ENCODE measurements around the gene NMD3.

NMD3 gene

DNA sequence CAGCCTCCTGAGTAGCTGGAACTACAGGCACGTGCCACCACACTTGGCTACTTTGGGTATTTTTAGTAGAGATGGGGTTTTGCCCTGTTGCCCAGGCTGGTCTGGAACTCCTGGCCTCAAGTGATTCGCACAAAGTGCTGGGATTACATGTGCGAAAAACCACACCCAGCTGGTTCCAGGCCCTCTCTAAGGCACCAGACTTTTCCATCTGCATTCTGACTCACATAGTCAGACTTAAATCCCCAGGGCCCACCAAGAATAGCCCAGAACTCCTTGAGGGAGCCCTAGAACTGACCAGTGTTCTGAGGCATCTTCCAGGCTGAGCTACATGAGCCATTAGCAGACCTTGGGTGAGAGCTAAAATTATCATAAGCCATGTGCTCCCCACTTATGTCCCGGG is 68.1 kb downstream of the NMD3 start:
- TF ChIP-seq, protein P1, sequence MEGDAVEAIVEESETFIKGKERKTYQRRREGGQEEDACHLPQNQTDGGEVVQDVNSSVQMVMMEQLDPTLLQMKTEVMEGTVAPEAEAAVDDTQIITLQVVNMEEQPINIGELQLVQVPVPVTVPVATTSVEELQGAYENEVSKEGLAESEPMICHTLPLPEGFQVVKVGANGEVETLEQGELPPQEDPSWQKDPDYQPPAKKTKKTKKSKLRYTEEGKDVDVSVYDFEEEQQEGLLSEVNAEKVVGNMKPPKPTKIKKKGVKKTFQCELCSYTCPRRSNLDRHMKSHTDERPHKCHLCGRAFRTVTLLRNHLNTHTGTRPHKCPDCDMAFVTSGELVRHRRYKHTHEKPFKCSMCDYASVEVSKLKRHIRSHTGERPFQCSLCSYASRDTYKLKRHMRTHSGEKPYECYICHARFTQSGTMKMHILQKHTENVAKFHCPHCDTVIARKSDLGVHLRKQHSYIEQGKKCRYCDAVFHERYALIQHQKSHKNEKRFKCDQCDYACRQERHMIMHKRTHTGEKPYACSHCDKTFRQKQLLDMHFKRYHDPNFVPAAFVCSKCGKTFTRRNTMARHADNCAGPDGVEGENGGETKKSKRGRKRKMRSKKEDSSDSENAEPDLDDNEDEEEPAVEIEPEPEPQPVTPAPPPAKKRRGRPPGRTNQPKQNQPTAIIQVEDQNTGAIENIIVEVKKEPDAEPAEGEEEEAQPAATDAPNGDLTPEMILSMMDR (IDR thresholded peaks at IDR 0.05; ENCODE audit: low read depth, low read length): no peak
- Histone ChIP-seq H3K4me3 (ENCODE audit: low read depth, low read length) (no peak overlapping the region), H3K9me3 (ENCODE audit: severe bottlenecking) (no peaks in the 10 kb centered on the region), H3K27me3 (ENCODE audit: insufficient read depth, low read depth, severe bottlenecking) (no peaks in the 10 kb centered on the region), H3K27ac (no peak overlapping the region), H3K36me3 (no peaks in the 10 kb centered on the region)
- DNase-seq: no peak

DNA sequence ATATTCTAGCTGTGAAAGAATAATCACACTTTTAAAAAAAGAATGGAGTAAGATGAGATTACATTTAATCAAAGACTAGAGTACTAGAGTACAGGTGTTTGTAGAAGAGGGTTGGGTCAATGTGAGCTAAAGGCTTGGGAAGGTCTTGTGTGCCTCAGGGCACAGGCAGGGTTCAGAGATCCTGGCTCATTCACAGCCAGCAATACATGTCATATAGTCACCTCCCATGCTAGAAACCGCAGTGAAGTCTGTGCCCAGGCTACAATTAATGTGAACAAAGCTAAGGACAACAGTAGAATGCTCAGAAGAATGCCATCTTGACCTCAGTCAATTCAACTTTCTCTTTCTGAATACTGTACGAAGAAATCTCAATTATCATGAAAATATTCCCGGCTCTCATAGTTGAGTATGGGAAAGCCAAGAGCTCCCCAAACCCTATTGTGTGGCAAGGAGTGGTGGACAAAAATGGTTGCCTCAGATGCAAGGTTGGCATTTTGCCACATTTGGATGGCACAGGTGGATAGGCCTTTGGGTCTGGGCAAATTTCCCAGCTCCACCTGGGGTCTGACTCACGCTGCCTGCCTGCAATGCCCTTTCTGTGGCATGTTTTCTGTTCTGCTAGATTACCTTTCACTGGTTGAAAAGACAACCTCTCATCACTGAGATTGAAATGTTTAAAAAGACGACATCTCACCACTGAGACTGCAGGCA is 70.2 kb downstream of the NMD3 start:
- no peak for DNase-seq
- Histone ChIP-seq H3K9me3 (ENCODE audit: severe bottlenecking) (peaks cover under 1% of the 10 kb centered on the region), H3K36me3 (no peaks in the 10 kb centered on the region), H3K4me3 (ENCODE audit: low read depth, low read length) (no peak overlapping the region), H3K27ac (no peak overlapping the region), H3K27me3 (ENCODE audit: insufficient read depth, low read depth, severe bottlenecking) (no peaks in the 10 kb centered on the region)
- TF ChIP-seq, protein P1 (IDR thresholded peaks at IDR 0.05; ENCODE audit: low read depth, low read length): no peak

DNA sequence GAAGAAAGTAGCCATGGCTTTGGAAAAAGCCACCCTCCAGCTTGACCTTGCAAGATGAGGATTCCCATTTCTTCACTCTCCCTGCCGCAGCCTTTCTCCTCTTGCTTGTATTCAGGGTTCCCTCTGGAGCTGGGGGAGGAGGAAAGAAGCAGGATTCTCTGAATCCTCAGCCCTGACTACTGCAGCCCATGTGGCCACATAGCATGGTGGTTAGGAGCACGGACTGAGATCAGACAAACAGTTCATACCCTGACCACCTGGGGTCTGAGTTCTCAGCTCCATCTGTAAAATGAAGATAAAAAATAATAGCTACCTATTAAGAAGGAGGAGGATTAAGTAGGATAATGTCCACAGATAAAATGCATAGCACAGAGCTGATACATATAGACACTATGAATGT is 72.3 kb downstream of the NMD3 start:
- Histone ChIP-seq H3K9me3 (ENCODE audit: severe bottlenecking) (peaks cover 3% of the 10 kb centered on the region), H3K27me3 (ENCODE audit: insufficient read depth, low read depth, severe bottlenecking) (no peaks in the 10 kb centered on the region), H3K4me3 (ENCODE audit: low read depth, low read length) (no peak overlapping the region), H3K36me3 (no peaks in the 10 kb centered on the region), H3K27ac (no peak overlapping the region)
- DNase-seq: no peak
- TF ChIP-seq, protein P1 (IDR thresholded peaks at IDR 0.05; ENCODE audit: low read depth, low read length): no peak

DNA sequence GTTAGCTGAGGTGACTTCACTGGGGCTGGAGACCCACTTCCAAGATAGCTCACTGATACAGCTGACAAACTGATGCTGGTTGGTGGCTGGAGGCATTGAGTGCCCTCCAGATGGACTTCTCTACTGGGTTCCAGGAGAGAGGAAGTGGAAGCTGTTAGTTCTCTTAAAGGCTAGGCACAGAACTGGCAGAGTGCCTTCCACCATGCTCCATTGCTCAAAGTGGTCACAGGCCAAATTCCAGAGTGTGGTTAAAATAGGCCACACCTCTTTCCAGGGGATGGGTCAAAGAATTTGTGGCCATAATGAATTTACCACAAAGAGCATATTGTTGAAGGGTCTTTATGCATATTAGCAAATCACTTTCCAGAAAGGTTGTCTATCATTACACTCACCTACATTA is 74.2 kb downstream of the NMD3 start:
- no peak overlapping the region for H3K4me3 ChIP-seq (ENCODE audit: low read depth, low read length)
- no peaks in the 10 kb centered on the region for H3K27me3 ChIP-seq (ENCODE audit: insufficient read depth, low read depth, severe bottlenecking)
- H3K36me3 ChIP-seq: no peaks in the 10 kb centered on the region
- TF ChIP-seq, protein P1 (IDR thresholded peaks at IDR 0.05; ENCODE audit: low read depth, low read length): no peak
- H3K9me3 ChIP-seq (ENCODE audit: severe bottlenecking): peaks cover 3% of the 10 kb centered on the region
- DNase-seq: no peak
- no peak overlapping the region for H3K27ac ChIP-seq

DNA sequence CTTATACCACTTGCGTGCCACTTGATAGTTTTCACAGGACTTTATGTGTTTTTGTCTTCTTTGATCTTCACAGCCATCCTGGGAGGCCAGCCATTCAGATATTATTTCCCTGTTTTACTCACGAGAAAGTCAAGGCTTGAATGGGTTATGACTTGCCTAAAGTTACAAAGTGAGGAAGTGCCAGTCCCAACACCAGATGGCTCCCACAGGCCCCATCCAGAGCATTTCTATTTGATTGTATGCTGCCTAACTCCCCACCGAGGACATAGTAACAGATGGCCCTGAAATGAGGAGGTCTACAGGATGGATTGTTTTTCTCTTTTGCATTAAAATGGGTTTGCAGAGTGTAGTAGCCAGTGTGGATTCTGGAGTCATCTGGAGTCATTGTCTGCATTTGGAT is 75.7 kb downstream of the NMD3 start:
- DNase-seq: no peak
- no peak overlapping the region for H3K27ac ChIP-seq
- peaks cover 3% of the 10 kb centered on the region for H3K9me3 ChIP-seq (ENCODE audit: severe bottlenecking)
- H3K27me3 ChIP-seq (ENCODE audit: insufficient read depth, low read depth, severe bottlenecking): no peaks in the 10 kb centered on the region
- TF ChIP-seq, protein P1 (IDR thresholded peaks at IDR 0.05; ENCODE audit: low read depth, low read length): no peak
- no peak overlapping the region for H3K4me3 ChIP-seq (ENCODE audit: low read depth, low read length)
- no peaks in the 10 kb centered on the region for H3K36me3 ChIP-seq
